H1 (cell line): Measurements from ENCODE around the gene EXOSC6. TPM values are rescaled to one million over a fixed set of nuclear protein-coding genes. Genes with fewer than 3 reads are reported as not detected.

Source experiments
- polyA plus RNA-seq, 7 experiments: library from polyadenylated mRNA; depleted of rRNA in 3 of 7; stranded (reverse) in 5 of 7; unstranded in 2 of 7; fragments of >200 nt in 5 of 7; fragments of 200-250 nt in 2 of 7; gene quantifications; 1 replicate in 5 of 7; 2 replicates in 1 of 7; 4 replicates in 1 of 7; pipeline versions ENCODE4 v1.2.1 to v1.2.3, GENCODE V29; 2011 to 2013; ENCODE audit warnings: missing spikeins in 2 of 7, mixed read lengths in 2 of 7
- small RNA-seq: library from polyadenylated mRNA; stranded (forward); fragments of <200 nt; extraction: miRNeasy Mini kit (QIAGEN cat#:217004); gene quantifications from one replicate; pipeline ENCODE3, GENCODE V24; 2013; ENCODE audit not compliant: insufficient read depth
- total RNA-seq: library from RNA; stranded (reverse); fragmentation: NEBNext Ultra II Directional; extraction: Animal tissue kit (Norgen Biotek cat#: 25700); gene quantifications from 2 replicates; pipeline ENCODE4 v1.2.1, GENCODE V29; 2021

The EXOSC6 gene
- total and polyA plus RNA-seq, 2 of the 8 experiments (the other 6 are each of a cell fraction or from before 2014, with no cell fraction given), result 9.7 to 22.5 TPM

Small RNA genes within 50 kb of the gene (small RNA-seq; reads per million reads assigned to genes)
- gene AC009060.2 (not detected), gene RN7SL279P (not detected)

Other genes starting within 250 kb of the EXOSC6 start
- gene PDPR, start 137.6 kb downstream of the EXOSC6 start, total RNA-seq, result 42.0 and 43.1 TPM in 2 replicates
- 40.2 and 56.6 TPM in 2 replicates for gene PDPR, start 137.6 kb downstream of the EXOSC6 start, polyA plus RNA-seq (2011; rRNA removed)
- gene CLEC18C, start 78.2 kb downstream of the EXOSC6 start, total RNA-seq, result 0.50 TPM in 1 of 2 replicates, not detected in the other
- gene CLEC18C, start 78.2 kb downstream of the EXOSC6 start, polyA plus RNA-seq (2011; rRNA removed), result 0.11 and 0.52 TPM in 2 replicates
- gene AARS1, start 37.6 kb upstream of the EXOSC6 start, total RNA-seq, result 231 and 235 TPM in 2 replicates
- 130 and 164 TPM in 2 replicates for gene AARS1, start 37.6 kb upstream of the EXOSC6 start, polyA plus RNA-seq (2011; rRNA removed)
- gene DDX19B, start 47.2 kb upstream of the EXOSC6 start, total RNA-seq, result 42.7 and 46.6 TPM in 2 replicates
- gene DDX19B, start 47.2 kb upstream of the EXOSC6 start, polyA plus RNA-seq (2011; rRNA removed), result 36.5 and 40.5 TPM in 2 replicates
- 50.3 and 50.8 TPM in 2 replicates for gene DDX19A, start 95.0 kb upstream of the EXOSC6 start, total RNA-seq
- 27.9 and 30.7 TPM in 2 replicates for gene DDX19A, start 95.0 kb upstream of the EXOSC6 start, polyA plus RNA-seq (2011; rRNA removed)
- gene ST3GAL2, start 187.2 kb upstream of the EXOSC6 start, total RNA-seq, result 39.3 and 39.7 TPM in 2 replicates
- gene ST3GAL2, start 187.2 kb upstream of the EXOSC6 start, polyA plus RNA-seq (2011; rRNA removed), result 14.4 and 30.5 TPM in 2 replicates
- gene FCSK, start 202.7 kb upstream of the EXOSC6 start, total RNA-seq, result 3.4 and 4.6 TPM in 2 replicates
- gene FCSK, start 202.7 kb upstream of the EXOSC6 start, polyA plus RNA-seq (2011; rRNA removed), result 5.1 and 5.5 TPM in 2 replicates